Measurements from ENCODE around the gene REEP1.
"Not testable (repeated sequence)": the region's sequence is repeated elsewhere in the genome, so short reads cannot be mapped to it uniquely, and the experiment has no call there.

The REEP1 gene

GRCh38 chr2:86283411-86284030, 53.9 kb downstream of the REEP1 start:
- DNase-seq (ENCODE audit: low read depth in 2 of 2), result no peak

GRCh38 chr2:86281066-86281700, 56.2 kb downstream of the REEP1 start:
- DNase-seq (ENCODE audit: low read depth in 2 of 2), result no peak

DNA sequence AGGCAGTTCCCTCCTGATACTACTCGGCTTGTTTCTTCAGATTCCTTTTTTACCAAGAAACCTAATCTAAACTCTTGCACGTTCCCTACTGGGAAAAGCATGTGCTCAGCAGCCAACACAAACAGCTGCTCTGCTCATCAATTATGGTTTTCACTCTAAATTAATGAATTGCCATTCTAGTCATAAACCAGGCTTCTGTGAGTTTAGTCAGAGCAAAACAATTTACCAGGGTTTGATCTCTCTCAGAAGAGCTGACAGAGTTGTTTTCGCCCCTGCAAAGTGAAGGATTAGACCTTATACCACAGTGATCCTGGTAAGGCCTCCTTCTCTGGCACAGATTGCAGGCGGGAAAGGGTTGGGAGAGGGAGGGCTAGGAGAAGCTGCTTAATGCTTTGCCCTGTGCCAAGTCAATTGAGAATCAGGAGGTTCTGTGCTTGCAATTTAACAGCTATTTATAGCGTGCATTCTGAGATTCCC, 57.2 kb downstream of the REEP1 start:
- DNase-seq (ENCODE audit: low read depth in 2 of 2), result peak; percentile 26

DNA sequence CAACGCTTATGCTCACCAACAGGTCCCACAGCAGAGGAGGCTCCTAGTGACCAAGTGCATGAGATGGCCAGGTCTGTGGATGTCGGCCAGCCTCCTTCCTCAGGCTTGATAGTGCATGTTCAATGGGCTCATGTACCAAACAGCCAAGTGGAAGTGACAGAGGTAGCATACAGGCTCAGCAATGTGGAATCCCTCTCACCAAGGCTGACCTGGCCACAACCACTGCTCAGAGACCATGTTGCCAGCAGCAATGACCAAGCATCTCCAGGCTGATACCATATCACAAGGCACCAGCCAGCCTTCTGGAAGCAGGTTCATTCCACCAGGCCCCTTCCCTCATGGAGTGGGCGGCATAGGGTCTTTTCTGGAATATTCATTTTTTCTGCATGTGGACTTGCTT, 61.5 kb downstream of the REEP1 start:
- DNase-seq (ENCODE audit: low read depth in 2 of 2), result no peak

DNA sequence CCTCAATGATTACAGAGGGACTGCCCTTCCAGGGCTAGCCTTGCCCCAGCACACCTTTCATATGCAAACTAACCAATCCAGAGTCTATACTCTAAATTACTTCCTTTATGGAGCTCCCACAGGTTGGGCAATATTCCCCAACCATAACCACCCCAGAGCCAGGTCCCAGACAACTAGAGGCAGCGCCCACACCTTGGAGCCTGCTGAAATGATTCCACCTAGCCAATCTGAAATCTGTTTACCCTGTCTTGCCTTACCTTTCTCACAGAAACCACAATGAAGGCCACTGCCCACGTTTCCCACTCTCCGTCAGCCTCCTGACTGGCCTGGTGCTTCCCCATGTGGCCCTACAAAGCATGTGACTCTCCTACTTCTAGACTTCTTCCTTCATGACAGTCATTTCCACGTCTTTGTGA, 62.0 kb downstream of the REEP1 start:
- DNase-seq (ENCODE audit: low read depth in 2 of 2), result no peak

GRCh38 chr2:86274918-86275275, 62.5 kb downstream of the REEP1 start:
- DNase-seq (ENCODE audit: low read depth in 2 of 2), result no peak

DNA sequence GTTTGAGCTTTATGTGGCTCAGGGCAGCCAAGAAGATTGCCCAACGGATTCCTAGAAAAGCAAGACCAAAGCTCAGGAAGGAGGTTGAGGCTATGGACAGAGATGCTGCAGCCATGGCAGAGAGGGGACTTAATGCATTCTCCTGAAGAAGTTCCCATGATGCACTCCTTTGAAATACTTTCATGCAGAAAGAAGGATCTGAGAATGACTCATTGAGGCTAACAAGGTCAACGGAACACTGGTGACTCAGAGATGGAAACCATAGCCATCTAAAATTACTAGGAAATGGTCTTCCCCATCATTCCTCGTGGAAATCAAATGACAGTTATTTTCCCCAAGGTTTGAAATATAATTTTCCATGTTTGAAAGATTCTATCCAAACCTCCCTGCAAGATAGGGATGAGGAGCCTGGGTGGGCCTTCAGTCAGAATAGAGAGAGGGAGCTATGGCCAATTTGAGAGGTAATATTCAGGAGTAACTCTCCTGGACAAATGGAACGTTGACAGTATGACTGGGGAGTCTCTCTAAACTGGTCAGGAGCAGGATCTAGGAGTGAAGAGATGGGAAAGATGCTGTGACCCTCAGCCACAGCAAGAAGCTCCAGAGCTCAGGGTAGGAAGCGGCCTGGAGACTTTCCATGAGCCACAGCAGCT, 63.0 kb downstream of the REEP1 start:
- peak; percentile 12 to 15 for DNase-seq (ENCODE audit: low read depth in 2 of 2)

- no peak for DNase-seq (ENCODE audit: low read depth in 2 of 2)
These were observed 65.3 kb downstream of the REEP1 start for GRCh38 chr2:86272111-86272510.

GRCh38 chr2:86271248-86271647, 66.2 kb downstream of the REEP1 start:
- no peak for DNase-seq (ENCODE audit: low read depth in 2 of 2)

- no peak for DNase-seq (ENCODE audit: low read depth in 2 of 2)
These were observed 73.5 kb downstream of the REEP1 start for GRCh38 chr2:86263956-86264355.

DNA sequence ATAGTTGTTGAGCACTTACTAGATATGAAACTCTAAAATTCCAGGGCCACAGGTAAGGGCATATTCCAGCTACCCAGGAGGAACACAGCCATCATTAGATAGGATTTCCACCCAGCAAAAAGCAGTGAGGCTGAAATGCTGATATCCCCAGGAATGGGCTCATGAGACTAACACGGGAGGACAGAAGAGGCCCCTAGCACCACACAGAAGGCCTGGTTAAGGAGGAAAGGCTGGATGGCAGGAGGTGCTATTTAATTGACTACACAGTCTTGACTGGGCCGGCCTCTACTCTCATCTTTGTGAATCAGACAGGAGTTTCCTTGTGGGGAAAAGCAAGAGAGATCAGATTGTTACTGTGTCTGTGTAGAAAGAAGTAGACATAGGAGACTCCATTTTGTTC, 76.4 kb downstream of the REEP1 start:
- no peak for DNase-seq (ENCODE audit: low read depth in 2 of 2)

DNA sequence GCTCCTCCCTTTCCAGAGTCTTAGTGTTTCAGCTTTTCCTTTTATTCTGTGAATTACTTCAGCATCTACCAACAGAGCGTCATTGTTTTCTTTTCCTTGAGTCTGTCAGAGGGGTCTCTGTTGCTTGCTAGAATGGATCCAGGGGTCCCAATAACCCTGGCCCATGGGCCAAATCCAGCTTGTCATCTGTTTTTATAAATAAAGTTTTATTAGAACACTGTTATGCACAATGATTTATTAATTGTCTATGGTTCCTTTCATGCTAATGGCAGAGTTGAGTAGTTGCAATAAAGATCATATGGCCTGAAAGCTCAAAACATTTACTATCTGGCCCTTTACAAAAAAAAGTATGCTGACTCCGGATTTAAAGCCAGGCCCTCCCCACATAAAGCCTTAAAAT, 79.3 kb downstream of the REEP1 start:
- no peak for DNase-seq (ENCODE audit: low read depth in 2 of 2)

GRCh38 chr2:86256982-86257381, 80.4 kb downstream of the REEP1 start:
- DNase-seq (ENCODE audit: low read depth in 2 of 2), result no peak

DNA sequence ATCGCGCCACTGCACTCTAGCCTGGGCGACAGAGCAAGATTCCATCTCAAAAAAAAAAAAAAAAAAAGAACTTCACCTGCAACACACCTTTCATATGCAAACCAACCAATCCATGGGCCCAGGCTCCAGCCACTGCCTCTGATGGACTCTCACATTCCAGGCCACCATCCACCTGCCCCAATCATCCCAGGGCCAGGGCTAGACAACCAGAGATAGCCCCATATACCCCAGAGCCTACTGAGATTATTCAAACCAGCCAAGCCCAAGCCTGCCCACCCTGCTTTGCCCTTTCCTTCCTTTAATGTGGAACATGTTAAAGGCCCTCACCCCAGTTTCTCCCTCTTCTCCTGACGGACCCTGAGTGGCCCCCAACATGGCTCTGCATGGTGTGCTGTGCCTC, 81.1 kb downstream of the REEP1 start:
- DNase-seq (ENCODE audit: low read depth in 2 of 2), result no peak

GRCh38 chr2:86254576-86255538, 82.6 kb downstream of the REEP1 start:
- DNase-seq (ENCODE audit: low read depth in 2 of 2), result no peak

GRCh38 chr2:86253424-86253823, 84.0 kb downstream of the REEP1 start:
- no peak for DNase-seq (ENCODE audit: low read depth in 2 of 2)

DNA sequence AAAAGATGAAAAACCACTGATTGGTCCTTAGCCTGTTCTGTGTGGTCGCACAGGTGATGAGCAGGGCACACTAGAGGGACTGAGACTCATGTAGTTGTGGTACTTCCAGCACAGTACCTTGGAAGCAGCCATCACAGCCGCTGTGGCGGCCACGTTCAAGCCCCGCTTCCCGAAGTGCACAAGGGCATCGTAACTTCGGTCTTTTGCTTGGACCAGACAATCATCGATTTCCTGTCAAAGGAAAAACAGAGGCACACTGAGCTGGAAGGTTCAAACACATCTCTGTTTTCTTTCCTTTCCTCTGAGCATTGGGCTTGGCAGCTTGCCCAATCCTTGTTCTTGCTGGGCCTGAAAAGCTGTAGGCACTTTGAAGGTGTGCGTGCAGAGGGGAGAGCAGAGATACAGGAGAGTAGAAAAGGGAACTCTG, 85.6 kb downstream of the REEP1 start:
- no peak for DNase-seq (ENCODE audit: low read depth in 2 of 2)

GRCh38 chr2:86249579-86250391, 87.6 kb downstream of the REEP1 start:
- peak; percentile 30 to 50 for DNase-seq (ENCODE audit: low read depth in 2 of 2)

GRCh38 chr2:86249176-86249575, 88.2 kb downstream of the REEP1 start:
- DNase-seq (ENCODE audit: low read depth in 2 of 2), result no peak

DNA sequence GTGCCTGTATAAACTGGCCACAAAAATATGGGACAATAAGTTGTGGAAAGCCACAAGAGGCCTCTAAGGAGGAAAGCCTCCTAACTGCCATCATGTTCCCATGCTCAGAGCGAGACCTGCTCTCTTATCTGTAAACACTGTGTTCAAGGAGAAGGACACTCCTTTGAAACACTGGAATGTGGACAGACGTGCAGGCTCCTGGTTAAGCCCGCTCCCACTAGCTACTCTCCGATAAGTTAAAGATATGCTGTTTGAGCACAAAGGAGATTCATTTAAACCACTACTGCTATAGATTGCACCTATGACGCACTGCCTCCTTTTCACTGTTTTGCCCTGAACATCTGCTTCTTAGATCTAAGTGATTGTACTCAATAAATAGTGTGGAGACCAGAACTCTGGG, 92.2 kb downstream of the REEP1 start:
- DNase-seq (ENCODE audit: low read depth in 2 of 2), result not testable (repeated sequence)

DNA sequence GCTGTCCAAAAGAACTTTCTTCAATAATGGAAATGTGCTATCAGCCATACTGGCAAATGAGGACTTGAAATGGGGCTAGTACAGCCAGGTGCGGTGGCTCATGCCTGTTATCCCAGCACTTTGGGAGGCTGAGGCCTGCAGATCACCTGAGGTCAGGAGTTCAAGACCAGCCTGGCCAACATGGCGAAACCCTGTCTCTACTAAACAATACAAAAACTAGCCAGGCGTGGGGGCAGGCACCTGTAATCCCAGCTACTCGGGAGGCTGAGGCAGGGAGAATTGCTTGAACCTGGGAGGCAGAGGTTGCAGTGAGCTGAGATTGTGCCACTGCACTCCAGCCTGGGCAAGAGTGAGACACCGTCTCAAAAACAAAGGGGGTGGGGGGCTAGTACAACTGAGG, 92.6 kb downstream of the REEP1 start:
- DNase-seq (ENCODE audit: low read depth in 2 of 2), result not testable (repeated sequence)
